ENCODE results near the gene COX5B. TPM values are rescaled to one million over a fixed set of nuclear protein-coding genes. Genes with fewer than 3 reads are reported as not detected.

Gene COX5B
- total RNA-seq, 1 donor from 2014 or later, result 228 TPM

DNA sequence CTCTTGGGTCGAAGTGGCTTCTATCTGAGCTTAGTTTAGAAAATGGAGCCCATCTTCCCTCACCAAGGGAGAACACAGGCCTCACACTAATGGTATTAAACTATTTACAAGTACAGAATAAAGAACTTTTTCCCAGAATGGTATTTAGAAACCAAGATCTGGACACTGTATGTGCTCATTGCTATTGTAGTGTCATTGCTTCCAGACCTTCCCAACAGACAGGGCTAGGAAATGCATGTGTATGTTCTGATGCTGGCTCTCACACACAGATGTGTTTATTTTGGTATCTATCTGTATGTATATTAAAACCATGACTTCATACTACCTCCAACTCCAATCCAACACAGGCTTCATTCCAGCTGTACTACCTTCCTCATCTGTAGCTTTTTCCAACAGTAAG is 8.0 kb downstream of the COX5B start:
- no peak for DNase-seq (ENCODE audit: low read depth)

DNA sequence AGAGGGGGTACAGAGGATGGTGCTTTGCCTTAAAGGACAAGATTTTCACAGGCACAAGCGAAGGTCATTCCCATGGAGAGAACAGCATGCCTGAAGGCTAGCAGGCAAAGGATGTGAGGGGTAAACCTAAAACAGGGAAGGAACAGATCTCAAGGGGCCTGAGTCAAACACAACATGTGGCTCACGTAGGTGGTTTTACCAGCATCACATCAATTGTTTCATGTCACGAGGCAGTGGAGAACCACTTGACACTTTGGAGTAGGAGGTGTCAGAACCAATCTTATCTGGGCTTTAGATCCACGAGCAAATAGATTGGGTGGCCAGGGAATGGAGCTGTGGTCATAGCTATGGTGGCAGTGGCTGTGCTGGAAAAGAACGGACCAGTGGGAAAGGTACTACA is 8.4 kb downstream of the COX5B start:
- no peak for DNase-seq (ENCODE audit: low read depth)

DNA sequence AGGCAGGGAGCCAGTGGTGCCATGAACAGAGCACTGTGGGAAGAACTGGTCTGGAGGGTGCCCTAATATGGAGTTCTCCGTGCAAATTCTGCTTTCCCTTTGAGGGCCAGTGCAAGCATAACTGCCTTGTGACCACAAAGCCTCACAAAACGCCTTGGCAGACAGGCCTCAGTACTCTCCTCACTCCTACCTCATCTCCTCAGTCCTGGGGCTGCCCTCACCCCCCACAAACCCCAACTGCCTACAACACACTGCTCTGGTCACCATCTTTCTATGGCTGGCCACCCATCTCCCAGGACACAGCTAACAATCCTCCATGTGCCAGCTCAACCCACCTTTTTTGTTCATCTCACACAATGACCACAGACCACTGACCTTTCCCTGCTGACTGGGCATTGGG is 8.9 kb downstream of the COX5B start:
- DNase-seq (ENCODE audit: low read depth), result no peak

DNA sequence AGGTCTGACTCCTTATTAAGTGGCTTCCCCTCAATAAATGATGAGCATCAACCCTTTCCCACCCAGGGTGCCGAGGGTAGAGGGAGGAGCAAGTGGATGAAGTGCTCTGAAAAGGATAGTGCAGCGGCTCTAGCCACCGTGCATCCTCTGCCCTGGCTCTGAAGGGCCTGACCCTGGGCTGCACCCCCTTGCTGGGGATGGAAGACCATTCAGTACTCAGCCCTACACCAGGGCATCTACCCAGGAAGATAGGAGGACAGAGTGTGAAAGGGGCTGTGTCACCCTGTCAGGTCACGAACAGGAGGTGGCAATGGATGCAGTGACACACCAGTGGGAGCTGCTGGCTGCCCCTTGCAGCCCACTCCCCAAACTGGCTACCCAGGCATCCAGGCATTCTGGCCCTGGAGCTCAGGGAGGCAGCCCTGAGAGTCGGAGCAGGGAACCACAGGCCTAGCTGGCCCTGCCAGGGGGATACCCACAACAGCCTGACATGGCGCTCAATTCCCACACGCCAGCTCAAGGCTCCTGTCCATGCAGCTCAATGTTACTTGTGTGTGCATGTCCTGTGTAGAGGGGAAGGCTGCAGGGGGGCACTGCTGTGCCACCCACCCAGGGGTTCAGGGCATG is 10.4 kb downstream of the COX5B start:
- no peak for DNase-seq (ENCODE audit: low read depth)

DNA sequence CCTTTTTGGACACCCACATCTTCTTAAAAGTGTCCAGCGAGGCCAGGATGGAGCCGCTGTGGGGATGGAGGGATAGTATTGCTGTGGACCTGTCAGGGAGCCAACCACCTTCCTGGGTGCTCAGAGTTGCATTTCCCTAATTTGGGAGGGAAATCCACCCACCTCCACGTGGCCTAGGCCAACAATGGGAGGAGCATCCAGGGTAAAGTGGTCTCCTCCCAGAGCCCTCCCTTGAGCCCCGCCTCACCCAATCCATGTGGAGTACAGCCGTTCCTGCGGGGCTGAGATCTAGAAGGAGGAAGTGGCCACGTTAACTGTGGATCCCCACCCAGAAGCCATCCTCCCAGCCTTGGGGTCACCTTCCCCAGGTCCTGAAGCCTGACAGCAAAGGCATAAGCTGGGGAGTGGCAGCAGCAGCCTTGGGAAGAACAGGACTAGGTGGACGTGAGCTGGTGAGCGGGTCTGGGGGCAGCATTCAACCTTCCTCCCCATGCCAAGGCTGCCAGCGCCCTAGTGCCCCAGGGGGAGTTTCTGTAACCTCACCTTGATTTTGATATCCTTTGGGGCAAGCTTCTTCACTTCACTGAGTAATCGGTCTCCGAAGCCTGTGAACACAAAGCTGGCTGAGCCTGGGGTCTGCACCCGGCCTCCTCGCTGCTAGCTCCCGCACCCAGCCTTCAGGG is 11.2 kb downstream of the COX5B start:
- DNase-seq (ENCODE audit: low read depth), result no peak

DNA sequence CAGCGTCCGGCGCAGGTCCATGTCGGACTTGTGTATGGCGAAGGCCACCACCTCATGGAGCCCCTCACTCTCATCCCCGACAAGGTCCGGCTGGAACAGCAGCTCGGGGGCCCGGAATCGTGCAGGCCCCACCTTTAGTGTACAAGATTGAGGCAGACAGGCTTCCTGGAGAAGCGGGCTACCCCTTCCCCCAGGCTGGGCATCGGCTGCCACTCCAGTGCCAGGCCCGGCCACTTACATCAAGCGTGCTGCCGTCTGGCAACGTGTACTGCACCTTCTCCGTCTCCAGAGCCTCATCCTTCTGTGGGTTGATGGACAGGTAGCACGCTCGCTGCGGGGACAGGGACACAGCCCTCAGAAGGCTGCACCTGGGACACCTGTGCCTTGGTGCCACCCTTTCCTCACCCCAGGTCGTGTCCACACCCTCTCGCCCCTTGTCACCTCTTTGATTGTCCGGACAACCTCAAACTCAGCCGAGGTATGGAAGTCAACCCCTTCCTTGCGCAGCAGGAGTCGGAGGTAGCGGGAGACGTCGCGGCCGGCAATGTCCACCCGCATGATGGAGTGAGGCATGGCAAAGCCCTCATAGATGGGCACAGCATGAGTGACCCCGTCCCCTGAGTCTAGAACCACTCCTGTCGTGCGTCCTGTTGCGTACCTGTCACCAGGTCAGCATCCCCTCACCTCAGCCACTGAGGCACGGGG is 12.3 kb downstream of the COX5B start:
- DNase-seq (ENCODE audit: low read depth), result no peak

DNA sequence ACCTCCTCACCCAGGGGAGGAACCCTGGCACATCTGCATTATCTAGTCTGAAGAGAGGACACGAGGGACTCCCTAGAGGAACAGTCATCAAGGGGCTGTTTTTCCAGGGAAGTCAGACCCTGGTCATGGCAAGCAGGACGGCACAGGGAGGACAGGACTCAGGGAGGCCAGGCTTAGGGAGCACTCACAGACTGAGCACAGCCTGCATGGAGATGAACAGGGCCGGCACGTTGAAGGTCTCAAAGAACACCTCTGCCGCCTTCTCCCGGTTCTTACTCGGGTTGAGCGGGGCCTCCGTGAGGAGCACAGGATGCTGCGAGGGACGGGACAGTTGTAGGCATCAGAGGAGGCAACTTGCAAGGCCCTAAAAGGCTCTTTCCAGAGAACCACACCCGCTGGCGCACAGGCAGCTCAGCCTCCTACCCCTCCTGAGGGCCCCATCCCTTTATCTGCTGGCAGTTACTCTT is 12.9 kb downstream of the COX5B start:
- DNase-seq (ENCODE audit: low read depth), result no peak

DNA sequence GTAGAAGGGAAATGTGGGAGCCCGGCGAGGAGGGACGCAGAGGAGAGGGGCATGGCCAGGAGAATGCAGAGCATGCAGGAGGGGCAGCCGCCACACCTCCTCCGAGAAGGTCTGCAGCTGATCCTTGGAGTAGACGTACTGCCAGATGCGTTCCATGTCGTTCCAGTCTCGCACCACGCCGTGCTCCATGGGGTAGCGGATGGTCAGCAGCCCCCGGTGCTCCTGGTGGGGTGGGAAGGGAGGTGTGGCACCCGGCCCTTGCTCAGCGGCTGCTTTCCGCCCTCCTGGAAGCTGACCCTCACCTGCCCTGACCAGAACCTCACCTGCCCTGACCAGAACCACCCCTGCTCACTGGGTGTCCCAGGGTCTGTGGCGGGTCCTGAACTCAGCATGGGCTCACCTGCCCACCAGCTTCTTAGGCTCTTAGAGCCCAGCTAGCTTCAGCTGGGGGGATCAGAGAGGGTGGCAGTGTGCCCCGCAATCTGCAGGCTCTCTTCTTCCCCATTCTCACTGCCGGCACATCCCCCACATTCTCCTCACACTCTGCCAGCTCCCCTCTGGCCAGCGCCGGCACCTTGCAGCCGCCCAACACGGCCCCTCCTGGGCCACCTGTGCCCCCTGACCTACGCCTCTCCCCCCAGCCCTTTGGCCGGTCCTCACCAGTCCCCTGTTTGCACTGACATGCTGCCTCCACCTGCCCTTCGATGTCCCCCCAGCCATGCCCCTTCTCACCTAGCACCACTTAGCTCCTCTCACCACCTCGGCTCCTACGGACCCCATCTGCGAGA is 13.6 kb downstream of the COX5B start:
- DNase-seq (ENCODE audit: low read depth), result no peak

DNA sequence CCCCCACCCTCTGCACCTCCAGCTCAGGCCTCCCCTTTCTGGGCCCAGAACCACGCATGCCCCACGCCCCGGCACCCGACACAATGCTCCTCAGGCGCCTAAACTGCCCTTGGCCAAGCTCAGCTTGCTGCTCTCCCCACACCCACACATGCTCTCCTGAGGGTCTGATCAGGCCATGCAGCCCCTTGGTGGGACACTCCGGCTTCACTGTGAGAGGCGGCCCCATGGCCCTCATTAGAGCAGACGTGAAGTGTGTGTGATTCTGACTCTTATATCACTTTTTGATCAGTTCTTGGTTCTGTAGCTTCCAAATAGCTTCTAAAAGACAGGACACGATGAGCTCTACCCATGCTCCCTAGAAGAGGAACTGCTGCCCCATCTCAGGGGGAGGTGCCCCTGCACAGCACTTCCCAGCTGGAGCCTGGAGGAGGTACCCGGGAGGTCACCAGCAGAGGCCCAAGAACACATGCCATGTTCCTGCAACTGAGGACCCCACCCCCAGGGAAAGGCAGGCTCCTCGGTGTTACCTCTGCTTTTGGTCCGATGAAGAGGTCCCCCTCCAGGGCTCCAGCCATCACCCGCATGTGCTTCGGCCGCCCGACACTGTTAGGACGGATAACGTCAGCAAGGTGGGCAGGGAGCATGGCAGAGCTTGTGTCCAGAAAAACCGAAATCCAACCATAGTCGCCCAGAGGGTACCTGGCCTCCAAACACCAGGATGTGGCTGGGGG is 14.3 kb downstream of the COX5B start:
- DNase-seq (ENCODE audit: low read depth), result no peak

DNA sequence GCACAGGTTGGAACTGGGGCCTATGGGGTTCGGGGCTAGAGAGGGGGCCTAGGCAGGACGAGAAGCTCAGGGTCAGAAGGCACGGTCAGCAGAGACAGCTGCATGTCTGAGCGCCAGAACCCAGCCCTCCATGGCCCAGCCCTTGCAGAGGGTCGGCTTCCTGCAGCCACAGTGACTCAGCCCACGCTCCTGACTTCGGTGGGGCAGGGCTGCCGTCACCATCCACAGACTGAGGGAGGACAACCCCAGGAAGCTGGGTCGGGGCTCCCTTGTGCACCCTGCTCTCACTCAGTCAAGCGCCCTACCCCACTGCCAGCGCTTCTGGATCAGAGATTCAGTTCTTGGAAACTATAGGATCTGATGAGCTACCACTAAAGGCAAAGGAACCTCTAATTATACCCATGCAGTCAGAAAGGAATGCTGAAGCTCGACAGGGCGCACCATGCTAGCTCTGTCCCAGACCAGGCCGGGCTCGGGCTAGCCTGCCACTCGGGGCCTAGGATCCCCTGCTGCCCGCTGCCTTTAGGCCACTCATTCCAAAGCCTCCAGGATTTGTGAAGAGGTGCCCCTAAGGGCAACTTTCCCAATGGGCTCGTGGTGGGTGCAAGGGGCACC is 15.0 kb downstream of the COX5B start:
- peak; percentile 81 for DNase-seq (ENCODE audit: low read depth)

DNA sequence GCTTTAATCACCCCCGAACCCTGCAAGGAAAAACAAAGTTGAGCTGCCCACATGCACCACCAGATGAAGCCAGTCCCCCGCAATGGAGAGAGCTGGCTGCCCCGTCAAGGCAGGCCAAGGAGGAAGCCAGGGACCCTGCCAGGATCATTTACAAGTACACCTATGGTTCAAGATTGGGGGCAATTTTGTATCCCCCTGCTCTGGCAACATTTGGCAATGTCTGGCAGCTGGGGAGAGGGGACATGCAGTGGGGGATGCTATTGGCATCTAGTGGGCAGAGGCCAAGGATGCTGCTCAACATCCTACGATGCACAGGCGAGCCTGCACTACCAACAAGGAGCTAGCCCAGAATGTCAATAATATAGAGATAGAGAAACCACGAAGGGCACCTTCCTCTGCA is 16.1 kb downstream of the COX5B start:
- no peak for DNase-seq (ENCODE audit: low read depth)

DNA sequence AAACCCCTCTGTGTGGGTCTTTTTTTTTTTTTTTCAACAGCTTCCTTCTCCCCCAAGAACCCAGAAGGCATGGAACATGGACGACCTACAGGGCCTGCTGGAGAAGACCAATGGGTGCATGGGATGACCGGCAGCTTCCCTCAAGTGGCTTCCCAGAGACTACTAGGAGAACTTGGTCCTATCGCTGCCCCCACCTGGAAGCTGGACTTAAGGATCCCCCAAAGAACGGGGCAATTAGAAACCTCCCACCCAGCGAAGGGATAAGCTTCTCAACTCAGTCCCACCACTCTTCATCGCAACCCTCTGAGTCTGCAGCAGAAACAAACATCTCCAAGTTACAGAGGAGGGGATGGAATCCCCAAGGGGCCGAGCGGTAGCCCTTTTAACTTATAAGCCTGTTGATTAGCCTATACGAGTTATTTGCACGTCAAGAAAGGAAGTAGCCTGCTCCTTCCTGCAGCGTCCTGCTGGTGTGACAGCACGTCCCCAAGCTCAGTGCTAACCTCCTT is 16.6 kb downstream of the COX5B start:
- no peak for DNase-seq (ENCODE audit: low read depth)

DNA sequence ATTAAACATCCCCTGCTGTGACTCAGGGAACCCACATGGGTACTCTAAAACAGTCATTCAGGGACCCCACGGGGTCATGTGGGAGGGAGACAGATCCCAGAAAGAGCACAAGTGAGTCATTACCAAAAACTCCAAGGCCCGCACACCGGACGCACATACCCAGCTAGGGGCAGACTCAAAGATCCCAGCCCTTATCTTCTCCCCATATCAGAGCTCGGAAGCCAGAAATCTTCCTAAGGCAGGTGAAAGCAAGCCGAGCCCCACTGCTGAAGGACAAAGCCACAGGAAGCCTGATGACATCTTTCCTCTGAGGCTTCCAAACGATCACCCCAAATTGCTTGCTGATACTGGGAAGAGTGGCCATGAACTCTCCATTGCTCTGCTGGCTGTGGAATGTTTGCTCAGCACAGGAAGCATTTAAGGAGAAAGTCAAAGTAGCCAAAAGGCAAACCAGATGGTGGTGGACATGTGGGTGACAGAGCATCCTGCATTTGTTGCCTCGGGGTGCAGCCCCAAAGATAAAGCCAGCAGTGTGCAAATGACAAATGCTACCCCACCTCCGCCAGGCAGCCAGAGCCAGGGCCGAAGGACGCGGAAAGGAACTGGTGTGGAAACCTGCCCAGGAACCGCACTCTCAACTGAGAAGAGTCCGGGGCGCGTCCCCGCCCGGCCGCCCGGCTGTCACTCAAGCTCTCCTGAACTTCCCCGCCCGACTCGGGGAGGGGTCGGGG is 17.2 kb downstream of the COX5B start:
- DNase-seq (ENCODE audit: low read depth), result peak; percentile 92

DNA sequence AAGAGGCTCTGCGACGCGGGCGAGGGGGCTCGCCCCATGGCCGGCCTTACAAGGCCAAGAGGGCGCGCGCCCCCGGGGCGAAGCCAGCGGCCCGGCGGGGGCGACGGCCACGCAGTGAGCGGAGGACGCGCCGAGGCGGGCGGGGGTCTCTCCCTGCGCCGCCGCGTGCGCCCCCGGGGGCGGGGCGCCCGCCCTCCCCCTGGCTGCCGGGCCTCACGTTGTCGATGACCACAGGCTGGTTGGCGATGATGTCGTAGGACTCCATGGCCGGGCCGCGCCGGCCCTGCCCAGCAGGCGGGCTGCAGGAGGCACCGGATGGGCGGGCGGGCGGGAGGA is 17.7 kb downstream of the COX5B start:
- DNase-seq (ENCODE audit: low read depth), result no peak

DNA sequence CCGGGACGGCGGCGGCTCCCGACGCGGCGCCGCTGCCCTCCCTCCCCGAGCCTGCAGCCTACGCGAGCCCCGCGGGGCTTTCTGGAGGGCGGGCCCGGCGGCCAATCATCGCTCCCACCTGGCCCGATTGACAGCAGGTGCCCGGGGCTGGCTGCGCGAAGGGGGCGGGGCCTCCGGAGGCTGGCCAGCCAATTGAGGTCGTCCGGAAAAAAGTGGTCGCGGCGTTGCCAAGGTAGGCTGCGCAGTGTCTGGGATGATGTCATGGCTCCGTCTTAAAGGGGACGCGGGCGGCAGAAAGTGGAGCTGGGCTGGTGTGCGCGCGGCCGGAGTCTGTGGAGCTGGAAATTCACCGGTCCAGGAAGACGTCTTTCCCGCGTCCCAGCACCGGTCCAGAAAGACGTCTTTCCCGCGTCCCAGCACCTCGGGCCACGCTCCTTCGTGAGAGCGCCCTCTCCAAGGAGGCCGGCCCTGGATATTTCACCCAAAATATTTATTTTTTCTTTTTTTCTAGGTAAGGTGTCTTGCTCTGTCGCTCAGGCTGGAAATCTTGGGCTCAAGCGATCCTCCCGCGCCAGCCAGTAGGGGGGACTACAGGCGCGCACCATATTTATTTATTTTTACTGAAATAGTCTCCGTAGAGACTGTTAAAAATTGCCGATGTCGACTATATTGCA is 18.2 kb downstream of the COX5B start, which contains the start of gene ACTR1B:
TSS of gene ACTR1B (minus strand) at position 83 of the 674 bp plus-strand sequence. CDS start 154 bp downstream, outside the sequence.
- peak; percentile 99 for DNase-seq (ENCODE audit: low read depth)

DNA sequence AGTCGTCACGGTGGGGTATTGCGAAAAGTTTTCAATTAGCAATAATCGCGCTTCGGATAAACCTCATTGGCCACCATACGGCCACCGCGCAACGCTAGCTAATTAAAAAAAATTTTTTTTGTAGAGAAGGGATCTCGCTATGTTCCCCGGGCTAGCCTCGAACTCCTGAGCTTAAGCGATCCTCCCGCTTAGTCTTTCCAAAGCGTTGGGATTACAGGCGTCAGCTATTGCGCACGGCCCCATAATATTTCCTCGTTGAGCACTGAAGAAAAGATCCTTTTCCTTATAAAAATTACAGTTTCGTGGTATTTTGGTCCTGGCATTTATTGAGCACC is 18.7 kb downstream of the COX5B start:
- DNase-seq (ENCODE audit: low read depth), result peak; percentile 47

DNA sequence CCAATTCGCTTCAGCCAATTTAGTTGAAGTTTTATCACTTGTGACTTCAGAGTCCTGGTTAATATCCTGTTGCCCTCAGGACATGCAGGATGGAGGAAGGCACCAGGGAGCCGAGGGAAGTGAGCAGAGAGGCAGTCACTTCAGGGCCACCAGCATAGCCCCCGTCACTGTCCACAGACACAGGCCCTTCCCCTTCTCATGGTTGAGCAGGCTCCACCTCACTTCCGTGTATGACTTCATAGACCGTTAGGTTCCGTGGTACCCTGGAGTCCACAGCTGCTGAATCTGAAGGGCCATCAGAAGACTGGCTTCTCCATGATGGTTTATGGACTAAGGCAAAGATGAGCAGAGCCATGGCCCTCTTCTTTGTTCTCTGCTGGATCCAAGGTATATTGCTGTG is 23.6 kb downstream of the COX5B start, which contains the start of gene C2orf92:
TSS of gene C2orf92 (plus strand) at position 266 of the 400 bp plus-strand sequence. CDS start at position 342, 76 bp downstream.
- DNase-seq (ENCODE audit: low read depth), result no peak

DNA sequence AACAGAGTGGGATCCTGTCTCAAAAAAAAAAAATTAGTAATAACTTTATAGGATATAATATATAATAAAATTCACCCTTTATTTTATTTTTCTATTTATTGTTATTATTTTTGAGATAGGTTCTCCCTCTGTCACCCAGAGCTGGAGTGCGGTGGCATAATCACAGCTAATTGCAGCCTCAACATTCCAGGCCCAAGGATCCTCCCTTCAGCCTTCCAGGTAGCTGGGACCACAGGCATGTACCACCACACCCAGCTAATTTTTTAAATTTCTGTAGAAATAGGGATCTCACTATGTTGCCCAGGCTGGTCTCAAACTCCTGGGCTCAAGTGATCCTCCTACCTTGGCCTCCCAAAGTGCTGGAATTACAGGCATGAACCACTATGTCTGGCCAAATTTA is 24.6 kb downstream of the COX5B start:
- DNase-seq (ENCODE audit: low read depth), result no peak

DNA sequence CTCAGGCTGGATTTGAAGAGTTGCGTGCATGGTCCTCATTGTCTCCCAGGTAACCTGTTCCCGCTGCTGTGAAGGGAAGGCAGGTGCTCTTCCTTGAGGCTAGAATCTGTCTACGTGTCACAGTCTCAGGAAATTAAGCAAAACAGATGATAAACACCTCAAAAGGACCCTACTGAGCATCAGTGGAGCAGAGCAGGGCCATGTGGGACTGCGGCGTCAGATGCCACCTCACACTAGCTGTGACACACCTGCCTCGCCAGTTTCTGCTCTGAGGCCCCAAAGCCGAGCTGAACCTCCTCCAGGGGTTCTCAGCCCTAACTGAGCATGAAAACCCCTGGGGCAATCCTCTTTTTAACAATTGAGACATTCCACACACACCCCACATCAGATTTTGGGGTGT is 25.7 kb downstream of the COX5B start:
- no peak for DNase-seq (ENCODE audit: low read depth)

All from myocyte (in vitro differentiated cells).